ENCODE results near the gene MACROD2.

Gene MACROD2

GRCh38 chr20:14826543-14827313 is 831.4 kb downstream of the MACROD2 start:
- H3K27ac Mint-ChIP-seq: no peak overlapping the region
- H3K4me1 Mint-ChIP-seq (ENCODE audit: low read depth): no peaks in the 10 kb centered on the region
- H3K27me3 Mint-ChIP-seq: no peaks in the 10 kb centered on the region
- no peaks in the 10 kb centered on the region for H3K36me3 Mint-ChIP-seq
- H3K9me3 Mint-ChIP-seq (ENCODE audit: low read depth): peaks cover 3% of the 10 kb centered on the region
- no peak overlapping the region for H3K4me3 Mint-ChIP-seq

- peaks cover 3% of the 10 kb centered on the region for H3K9me3 Mint-ChIP-seq (ENCODE audit: low read depth)
- H3K36me3 Mint-ChIP-seq: no peaks in the 10 kb centered on the region
- H3K4me1 Mint-ChIP-seq (ENCODE audit: low read depth): no peaks in the 10 kb centered on the region
- H3K27ac Mint-ChIP-seq: no peak overlapping the region
- H3K4me3 Mint-ChIP-seq: no peak overlapping the region
- H3K27me3 Mint-ChIP-seq: no peaks in the 10 kb centered on the region
These were observed 833.1 kb downstream of the MACROD2 start for GRCh38 chr20:14828459-14828858.

- Mint-ChIP-seq H3K9me3 (ENCODE audit: low read depth) (peaks cover 3% of the 10 kb centered on the region), H3K36me3 (no peaks in the 10 kb centered on the region), H3K4me1 (ENCODE audit: low read depth) (no peaks in the 10 kb centered on the region)
These were observed 834.6 kb downstream of the MACROD2 start for GRCh38 chr20:14829906-14830305.

GRCh38 chr20:14830466-14830865 is 835.1 kb downstream of the MACROD2 start:
- H3K27ac Mint-ChIP-seq: no peak overlapping the region
- no peaks in the 10 kb centered on the region for H3K4me1 Mint-ChIP-seq (ENCODE audit: low read depth)
- peaks cover 3% of the 10 kb centered on the region for H3K9me3 Mint-ChIP-seq (ENCODE audit: low read depth)
- no peaks in the 10 kb centered on the region for H3K36me3 Mint-ChIP-seq
- H3K4me3 Mint-ChIP-seq: no peak overlapping the region
- H3K27me3 Mint-ChIP-seq: no peaks in the 10 kb centered on the region

More at GRCh38 chr20:14829906-14830305, 834.6 kb downstream of the MACROD2 start:
- H3K4me3 Mint-ChIP-seq: no peak overlapping the region
- H3K27me3 Mint-ChIP-seq: no peaks in the 10 kb centered on the region
- H3K27ac Mint-ChIP-seq: no peak overlapping the region

- Mint-ChIP-seq H3K4me3 (no peak overlapping the region), H3K4me1 (ENCODE audit: low read depth) (no peaks in the 10 kb centered on the region), H3K9me3 (ENCODE audit: low read depth) (peaks cover 3% of the 10 kb centered on the region), H3K36me3 (no peaks in the 10 kb centered on the region), H3K27me3 (no peaks in the 10 kb centered on the region), H3K27ac (no peak overlapping the region)
These were observed 835.6 kb downstream of the MACROD2 start for GRCh38 chr20:14830899-14831298.

- Mint-ChIP-seq H3K9me3 (ENCODE audit: low read depth) (no peaks in the 10 kb centered on the region), H3K27me3 (no peaks in the 10 kb centered on the region), H3K4me1 (ENCODE audit: low read depth) (no peaks in the 10 kb centered on the region), H3K4me3 (no peak overlapping the region), H3K27ac (no peak overlapping the region), H3K36me3 (no peaks in the 10 kb centered on the region)
These were observed 837.3 kb downstream of the MACROD2 start for GRCh38 chr20:14832630-14833029.

GRCh38 chr20:14838663-14839628 is 843.6 kb downstream of the MACROD2 start:
- Mint-ChIP-seq H3K4me3 (no peak overlapping the region), H3K4me1 (ENCODE audit: low read depth) (no peaks in the 10 kb centered on the region), H3K27me3 (no peaks in the 10 kb centered on the region), H3K36me3 (no peaks in the 10 kb centered on the region), H3K27ac (no peak overlapping the region), H3K9me3 (ENCODE audit: low read depth) (peaks cover 4% of the 10 kb centered on the region)

- Mint-ChIP-seq H3K27ac (no peak overlapping the region), H3K36me3 (no peaks in the 10 kb centered on the region), H3K27me3 (no peaks in the 10 kb centered on the region), H3K4me3 (no peak overlapping the region), H3K9me3 (ENCODE audit: low read depth) (no peaks in the 10 kb centered on the region), H3K4me1 (ENCODE audit: low read depth) (no peaks in the 10 kb centered on the region)
These were observed 850.2 kb downstream of the MACROD2 start for GRCh38 chr20:14845199-14846160.

- Mint-ChIP-seq H3K27me3 (no peaks in the 10 kb centered on the region), H3K36me3 (no peaks in the 10 kb centered on the region), H3K9me3 (ENCODE audit: low read depth) (no peaks in the 10 kb centered on the region), H3K4me1 (ENCODE audit: low read depth) (no peaks in the 10 kb centered on the region), H3K27ac (no peak overlapping the region), H3K4me3 (no peak overlapping the region)
These were observed 853.5 kb downstream of the MACROD2 start for GRCh38 chr20:14848806-14849205.

- Mint-ChIP-seq H3K4me3 (no peak overlapping the region), H3K4me1 (ENCODE audit: low read depth) (no peaks in the 10 kb centered on the region), H3K27me3 (no peaks in the 10 kb centered on the region), H3K27ac (no peak overlapping the region), H3K36me3 (no peaks in the 10 kb centered on the region), H3K9me3 (ENCODE audit: low read depth) (no peaks in the 10 kb centered on the region)
These were observed 857.8 kb downstream of the MACROD2 start for GRCh38 chr20:14853079-14853478.

GRCh38 chr20:14855171-14855570 is 859.9 kb downstream of the MACROD2 start:
- no peaks in the 10 kb centered on the region for H3K36me3 Mint-ChIP-seq
- no peaks in the 10 kb centered on the region for H3K4me1 Mint-ChIP-seq (ENCODE audit: low read depth)
- no peak overlapping the region for H3K4me3 Mint-ChIP-seq
- H3K9me3 Mint-ChIP-seq (ENCODE audit: low read depth): peaks cover 3% of the 10 kb centered on the region
- H3K27ac Mint-ChIP-seq: no peak overlapping the region
- H3K27me3 Mint-ChIP-seq: no peaks in the 10 kb centered on the region

- H3K9me3 Mint-ChIP-seq (ENCODE audit: low read depth): peaks cover 3% of the 10 kb centered on the region
- H3K4me1 Mint-ChIP-seq (ENCODE audit: low read depth): no peaks in the 10 kb centered on the region
- no peak overlapping the region for H3K27ac Mint-ChIP-seq
- no peaks in the 10 kb centered on the region for H3K27me3 Mint-ChIP-seq
- no peaks in the 10 kb centered on the region for H3K36me3 Mint-ChIP-seq
- no peak overlapping the region for H3K4me3 Mint-ChIP-seq
These were observed 864.3 kb downstream of the MACROD2 start for GRCh38 chr20:14859627-14860026.

GRCh38 chr20:14860410-14860814 is 865.1 kb downstream of the MACROD2 start:
- no peak overlapping the region for H3K27ac Mint-ChIP-seq
- H3K4me1 Mint-ChIP-seq (ENCODE audit: low read depth): no peaks in the 10 kb centered on the region
- H3K36me3 Mint-ChIP-seq: no peaks in the 10 kb centered on the region
- H3K9me3 Mint-ChIP-seq (ENCODE audit: low read depth): peaks cover 3% of the 10 kb centered on the region
- H3K4me3 Mint-ChIP-seq: no peak overlapping the region
- no peaks in the 10 kb centered on the region for H3K27me3 Mint-ChIP-seq

- Mint-ChIP-seq H3K4me1 (ENCODE audit: low read depth) (no peaks in the 10 kb centered on the region), H3K27me3 (no peaks in the 10 kb centered on the region), H3K27ac (no peak overlapping the region), H3K36me3 (no peaks in the 10 kb centered on the region), H3K9me3 (ENCODE audit: low read depth) (peaks cover 3% of the 10 kb centered on the region), H3K4me3 (no peak overlapping the region)
These were observed 865.8 kb downstream of the MACROD2 start for GRCh38 chr20:14861028-14861699.
